Kidney (tissue), 14 donors: ENCODE data around the gene C2orf49. TPM values are rescaled to one million over a fixed set of nuclear protein-coding genes. Genes with fewer than 3 reads are reported as not detected.

Experiments
- DNase-seq, 5 donors: peaks; one replicate each; pipeline ENCODE4 v3.0.0-alpha.2; 2013 to 2020
- FAIRE-seq: peaks from 2 replicates; lab custom pipeline; 2012; peaks lifted over from hg19 to GRCh38; lab: Jason Lieb, UNC
- H3K27ac ChIP-seq, 2 donors: one replicate each; pipeline ENCODE4 v1.7.0; 2013; ENCODE audit warnings: low read depth in 2 of 2, low read length in 2 of 2, inconsistent platforms in 1 of 2
- H3K27me3 ChIP-seq: one replicate; pipeline ENCODE4 v1.7.1; 2013; ENCODE audit warnings: low read length, inconsistent platforms; ENCODE audit not compliant: control insufficient read depth, insufficient read depth
- H3K36me3 ChIP-seq, 3 donors: one replicate each; pipeline versions ENCODE4 v1.7.0 to v1.7.1; 2013; ENCODE audit warnings: low read length in 3 of 3, control low read depth in 1 of 3, inconsistent platforms in 1 of 3; ENCODE audit not compliant: insufficient read depth in 3 of 3, control insufficient read depth in 2 of 3
- H3K4me1 ChIP-seq, 3 donors: one replicate each; pipeline versions ENCODE4 v1.7.0 to v1.7.1; 2013; ENCODE audit warnings: low read length in 3 of 3, inconsistent platforms in 1 of 3, low read depth in 1 of 3; ENCODE audit not compliant: control insufficient read depth in 2 of 3, insufficient read depth in 2 of 3
- H3K4me3 ChIP-seq, 3 donors: one replicate each; pipeline versions ENCODE4 v1.7.0 to v1.8.1; 2013; ENCODE audit warnings: low read length in 3 of 3, control low read depth in 1 of 3, inconsistent platforms in 1 of 3
- H3K9ac ChIP-seq, 3 donors: one replicate each; pipeline versions ENCODE4 v1.7.0 to v1.7.1; 2013; ENCODE audit warnings: low read length in 3 of 3, control low read depth in 1 of 3, inconsistent platforms in 1 of 3
- H3K9me3 ChIP-seq, 3 donors: one replicate each; pipeline versions ENCODE4 v1.7.0 to v1.7.1; 2013; ENCODE audit warnings: low read length in 3 of 3, control low read depth in 1 of 3, inconsistent platforms in 1 of 3; ENCODE audit not compliant: control insufficient read depth in 2 of 3, insufficient read depth in 1 of 3
- CTCF ChIP-seq: IDR thresholded peaks from 3 replicates; pipeline ENCODE4 v1.5.1; 2012; ENCODE audit warnings: mild to moderate bottlenecking, moderate library complexity, borderline replicate concordance; ENCODE audit not compliant: insufficient read depth; ENCODE audit errors: extremely low read depth
- intact Hi-C: fragments of 100-400 bp; cut with DNase I; formaldehyde crosslinking; loops from one replicate; pipeline ENCODE4 v1.11.1; 2022
- polyA plus RNA-seq: library from polyadenylated mRNA; stranded (reverse); fragments of 350-450 nt; fragmentation: Illumina TruSeq; extraction: RNeasy Lipid Tissue Mini Kit (QIAGEN cat#74804); gene quantifications from one replicate; pipeline ENCODE4 v1.2.3, GENCODE V29; 2014; ENCODE audit warnings: low read depth, low replicate concordance; ENCODE audit not compliant: insufficient read depth
- total RNA-seq: library from RNA; stranded (reverse); fragmentation: NEBNext Ultra II Directional; extraction: Animal tissue kit (Norgen Biotek cat#: 25700); gene quantifications from one replicate; pipeline ENCODE4 v1.2.1, GENCODE V29; 2021
- donor health status: control.
- donor health status: control.
- donor health status: control.
- donor health status: control.
- donor health status: control.
- donor health status: DM: yes; HTN: yes; CAD: no.
- donor health status: Normal renal cell carcinoma (clear cell type).

Gene C2orf49
- total and polyA plus RNA-seq, 2 donors from 2014 or later, result 6.8 to 15.0 TPM

- peaks cover 0 to 3% (median 0%) of the 10 kb centered on the region in 3 donors for H3K36me3 ChIP-seq
- peaks cover 0 to 2% (median 0%) of the 10 kb centered on the region in 3 donors for H3K4me1 ChIP-seq
- DNase-seq, result no peak
- FAIRE-seq, result no peak
- no peak overlapping the region for H3K4me3 ChIP-seq
- intact Hi-C loops, result no loop called here
- no peaks in the 10 kb centered on the region for H3K27me3 ChIP-seq
- no peak for TF ChIP-seq CTCF
- H3K9me3 ChIP-seq, result no peaks in the 10 kb centered on the region
- no peak overlapping the region for H3K9ac ChIP-seq
- no peak overlapping the region for H3K27ac ChIP-seq
These were observed 15.3 kb upstream of the C2orf49 start for GRCh38 chr2:105321875-105322646.

GRCh38 chr2:105323111-105323510, 14.2 kb upstream of the C2orf49 start:
- FAIRE-seq, result no peak
- intact Hi-C loops, result no loop called here
- Histone ChIP-seq H3K9me3 (no peaks in the 10 kb centered on the region), H3K27ac (no peak overlapping the region), H3K36me3 (peaks cover 0 to 3% (median 0%) of the 10 kb centered on the region in 3 donors), H3K4me3 (no peak overlapping the region), H3K4me1 (peaks cover 0 to 7% (median 5%) of the 10 kb centered on the region in 3 donors), H3K9ac (no peak overlapping the region), H3K27me3 (no peaks in the 10 kb centered on the region)
- no peak for TF ChIP-seq CTCF
- DNase-seq, result no peak

GRCh38 chr2:105324101-105324500, 13.2 kb upstream of the C2orf49 start:
- H3K36me3 ChIP-seq, result peaks cover 0 to 3% (median 0%) of the 10 kb centered on the region in 3 donors
- DNase-seq (no peak), FAIRE-seq (no peak)
- H3K9ac ChIP-seq, result no peak overlapping the region
- intact Hi-C loops, result no loop called here
- TF ChIP-seq CTCF, result no peak
- peaks cover 0 to 14% (median 13%) of the 10 kb centered on the region in 3 donors for H3K4me1 ChIP-seq
- no peak overlapping the region for H3K27ac ChIP-seq
- H3K9me3 ChIP-seq, result no peaks in the 10 kb centered on the region
- no peak overlapping the region for H3K4me3 ChIP-seq
- H3K27me3 ChIP-seq, result no peaks in the 10 kb centered on the region
